RWPE1 (cell line): ENCODE data around the gene NIPBL.

ENCODE experiments used
- CTCF ChIA-PET: fragments of 350-600 bp; sonication (Branson Sonifier 250); formaldehyde crosslinking; extraction: SDS; loops from one replicate; lab custom pipeline; 2021; lab: Yijun Ruan, JAX
- POLR2A ChIA-PET: fragments of 400-600 bp; formaldehyde crosslinking; extraction: SDS; loops from one replicate; lab custom pipeline; 2020; ENCODE audit warnings: antibody characterized with exemption; ENCODE audit not compliant: low non-redundant PET; lab: Yijun Ruan, JAX
- DNase-seq: peaks from one replicate; pipeline ENCODE4 v3.0.0; 2012; ENCODE audit warnings: low spot score
- H3K27ac ChIP-seq: fragments of 450-650 bp; 2 replicates; pipeline ENCODE4 v1.5.1; 2017
- TF ChIP-seq, protein P1 (sequence below): fragments of 450-650 bp; conservative IDR thresholded peaks from 2 replicates; pipeline ENCODE4 v1.5.1; 2017; ENCODE audit warnings: low read depth, mild to moderate bottlenecking

Gene NIPBL

GRCh38 chr5:36877667-36878391, 1.3 kb downstream of the NIPBL start:
- POLR2A ChIA-PET, result no interaction called here
- CTCF ChIA-PET, result interaction anchor here (0.6 to 2.5 kb wide), 2 partner anchors 134 to 323 kb away, joined by 4 to 10 read pairs; no protein-coding TSS in a partner anchor
- H3K27ac ChIP-seq, result peak overlapping the region; percentile 97
- TF ChIP-seq, protein P1, sequence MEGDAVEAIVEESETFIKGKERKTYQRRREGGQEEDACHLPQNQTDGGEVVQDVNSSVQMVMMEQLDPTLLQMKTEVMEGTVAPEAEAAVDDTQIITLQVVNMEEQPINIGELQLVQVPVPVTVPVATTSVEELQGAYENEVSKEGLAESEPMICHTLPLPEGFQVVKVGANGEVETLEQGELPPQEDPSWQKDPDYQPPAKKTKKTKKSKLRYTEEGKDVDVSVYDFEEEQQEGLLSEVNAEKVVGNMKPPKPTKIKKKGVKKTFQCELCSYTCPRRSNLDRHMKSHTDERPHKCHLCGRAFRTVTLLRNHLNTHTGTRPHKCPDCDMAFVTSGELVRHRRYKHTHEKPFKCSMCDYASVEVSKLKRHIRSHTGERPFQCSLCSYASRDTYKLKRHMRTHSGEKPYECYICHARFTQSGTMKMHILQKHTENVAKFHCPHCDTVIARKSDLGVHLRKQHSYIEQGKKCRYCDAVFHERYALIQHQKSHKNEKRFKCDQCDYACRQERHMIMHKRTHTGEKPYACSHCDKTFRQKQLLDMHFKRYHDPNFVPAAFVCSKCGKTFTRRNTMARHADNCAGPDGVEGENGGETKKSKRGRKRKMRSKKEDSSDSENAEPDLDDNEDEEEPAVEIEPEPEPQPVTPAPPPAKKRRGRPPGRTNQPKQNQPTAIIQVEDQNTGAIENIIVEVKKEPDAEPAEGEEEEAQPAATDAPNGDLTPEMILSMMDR, result no peak
- peak; percentile 47 for DNase-seq

DNA sequence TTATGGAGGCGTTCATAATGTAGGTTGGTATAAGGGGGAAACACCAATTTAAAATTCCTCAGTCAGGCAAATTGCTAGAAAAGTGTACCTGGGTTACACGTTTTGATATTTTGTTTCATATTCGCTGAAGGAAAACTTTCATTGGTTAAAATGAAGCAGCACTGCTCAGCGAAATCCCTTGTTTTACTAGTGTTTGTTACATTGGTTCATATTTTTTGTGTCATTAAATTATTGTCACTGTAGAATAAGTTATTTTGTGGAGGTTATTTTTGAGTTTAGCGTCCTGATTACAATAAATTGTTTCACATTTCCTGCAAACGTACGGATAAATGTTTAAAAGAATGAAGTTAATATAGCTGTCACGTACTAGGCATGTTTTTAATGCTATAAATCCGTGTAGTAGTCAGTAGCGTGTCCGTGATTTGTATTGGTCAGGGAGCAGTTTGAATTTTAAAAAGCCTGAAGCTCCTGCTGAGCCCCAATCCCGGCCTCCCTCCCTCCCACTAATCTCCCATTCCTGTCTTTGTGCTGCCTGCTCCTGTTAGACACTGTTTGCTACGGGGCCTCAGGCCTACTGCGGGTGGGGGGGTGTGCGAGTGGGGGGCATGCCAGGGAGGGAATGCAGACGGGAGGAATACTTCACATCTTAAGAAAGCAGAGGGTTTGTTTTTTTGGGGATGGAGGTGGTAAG, 2.0 kb downstream of the NIPBL start:
- peak; percentile 46 for DNase-seq
- ChIA-PET POLR2A (no interaction called here), CTCF (interaction anchor here (0.6 kb wide), 1 partner anchor 322 kb away, joined by 4 read pairs; no protein-coding TSS in a partner anchor)
- H3K27ac ChIP-seq, result peak overlapping the region; percentile 74
- TF ChIP-seq, protein P1, result no peak

GRCh38 chr5:36879274-36880033, 2.9 kb downstream of the NIPBL start:
- ChIA-PET CTCF (no interaction called here), POLR2A (no interaction called here)
- H3K27ac ChIP-seq, result no peak overlapping the region
- DNase-seq, result no peak
- TF ChIP-seq, protein P1, result no peak

DNA sequence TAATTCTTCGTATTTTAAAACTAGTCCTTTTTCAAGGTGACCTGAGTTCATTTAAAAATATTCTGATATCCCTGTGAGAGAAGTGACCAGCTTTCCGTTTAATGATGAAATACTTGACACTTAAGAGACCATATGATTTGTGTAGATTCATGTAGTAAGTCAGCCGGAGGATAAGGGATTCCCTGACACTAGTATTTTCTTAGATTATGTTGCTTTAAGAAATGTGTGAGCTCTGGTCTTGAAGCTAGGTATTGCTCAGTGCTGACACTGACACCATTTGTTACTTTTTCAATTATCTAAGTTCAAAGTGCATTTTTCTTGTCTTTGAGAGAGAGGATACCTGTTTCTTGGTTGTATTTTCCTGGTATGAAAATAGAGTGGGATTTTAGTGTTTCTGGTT, 4.2 kb downstream of the NIPBL start:
- CTCF ChIA-PET, result no interaction called here
- TF ChIP-seq, protein P1, result no peak
- H3K27ac ChIP-seq, result no peak overlapping the region
- DNase-seq, result no peak
- POLR2A ChIA-PET, result no interaction called here

DNA sequence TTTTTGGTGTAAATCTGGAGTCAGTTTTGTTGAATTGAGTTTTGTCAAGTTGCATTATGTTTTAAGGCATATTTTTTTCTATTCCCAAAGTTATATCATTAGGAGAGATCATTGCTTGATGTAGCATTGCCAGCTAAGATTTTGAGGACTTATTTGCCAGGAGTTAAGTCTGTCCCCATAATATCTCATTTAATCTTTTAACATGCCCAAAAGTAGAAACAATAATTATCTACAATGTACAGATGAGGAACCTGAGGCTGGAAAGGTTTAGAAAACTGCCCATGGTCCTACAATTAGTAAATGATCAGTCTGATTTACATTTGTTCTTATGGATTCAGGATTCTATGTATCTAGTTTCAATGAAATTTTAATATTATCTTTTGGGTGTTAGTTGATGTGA, 4.7 kb downstream of the NIPBL start:
- H3K27ac ChIP-seq, result no peak overlapping the region
- DNase-seq, result no peak
- TF ChIP-seq, protein P1, result no peak
- ChIA-PET CTCF (no interaction called here), POLR2A (no interaction called here)

DNA sequence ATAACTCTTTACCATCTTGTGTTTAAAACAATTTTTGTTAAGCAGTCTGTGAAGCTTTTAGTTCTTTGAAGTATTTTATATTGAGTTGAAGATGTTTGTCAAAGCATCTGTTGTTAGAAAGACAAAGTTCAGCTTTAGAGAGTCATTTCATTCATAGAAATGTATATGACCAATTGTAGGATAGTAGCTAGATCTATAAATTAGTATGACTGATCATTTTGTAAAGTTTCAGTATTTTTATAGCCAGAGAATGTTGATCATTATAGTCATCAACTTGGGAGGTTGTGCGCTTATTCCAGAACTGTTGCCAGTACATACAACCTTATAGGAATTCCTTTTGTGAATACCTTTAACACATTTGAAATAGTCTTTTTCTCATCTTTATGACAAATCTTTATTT, 5.2 kb downstream of the NIPBL start:
- DNase-seq, result no peak
- H3K27ac ChIP-seq, result no peak overlapping the region
- CTCF ChIA-PET, result no interaction called here
- POLR2A ChIA-PET, result no interaction called here
- TF ChIP-seq, protein P1, result no peak
